ENCODE measurements around the gene GRK5.

Gene GRK5

DNA sequence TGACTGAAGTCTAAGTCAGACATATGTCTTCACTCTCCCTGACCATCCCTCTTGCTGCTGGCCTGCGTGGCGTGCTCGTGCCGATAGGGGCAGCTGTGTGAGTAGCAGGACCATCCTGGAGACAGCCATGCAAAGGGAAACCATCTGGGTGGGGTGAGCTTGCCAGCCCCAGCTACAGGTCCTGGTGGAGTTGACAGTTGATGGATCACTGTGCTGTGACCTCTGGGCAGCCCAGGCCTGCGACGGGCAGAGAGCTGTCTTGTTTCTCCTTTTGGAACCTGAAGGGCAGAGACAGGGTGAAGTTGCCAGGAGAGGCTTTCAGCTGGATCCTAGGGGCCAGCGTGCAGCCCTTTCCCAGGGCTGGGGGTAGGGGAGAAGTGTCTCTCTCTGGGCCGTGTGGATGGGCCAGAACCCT lies 44.7 kb downstream of the GRK5 start:
- H3K79me1 ChIP-seq (replicated peaks; ENCODE audit: low read length, poor library complexity, severe bottlenecking): peaks cover 25% of the 10 kb centered on the region
- H2BK15ac ChIP-seq (ENCODE audit: low read depth, poor library complexity, severe bottlenecking): peak overlapping the region; percentile 93
- H3K36me3 ChIP-seq (ENCODE audit: control insufficient read depth in 1 of 2, insufficient read depth in 2 of 2, low read depth in 1 of 2, low read length in 2 of 2): no peaks in the 10 kb centered on the region
- peak overlapping the region; percentile 34 to 96 for H2BK12ac ChIP-seq (ENCODE audit: low read length in 2 of 2)
- H3K4me1 ChIP-seq (ENCODE audit: control insufficient read depth, insufficient read depth, low read depth, low read length): peaks cover 30% of the 10 kb centered on the region
- H3K4ac ChIP-seq (ENCODE audit: low read depth in 1 of 2, low read length in 2 of 2): peak overlapping the region; percentile 29 to 42
- H2AK5ac ChIP-seq (ENCODE audit: low read length, severe bottlenecking): peak overlapping the region; percentile 17
- no peaks in the 10 kb centered on the region for H3K27me3 ChIP-seq (ENCODE audit: control insufficient read depth in 1 of 2, insufficient read depth in 1 of 2, low read length in 2 of 2)
- peak overlapping the region; percentile 71 for H4K91ac ChIP-seq (ENCODE audit: low read length)
- H3K9me3 ChIP-seq (ENCODE audit: control insufficient read depth, low read length): no peaks in the 10 kb centered on the region
- peak overlapping the region in 1 of 2 experiments; percentile 1 for H3K14ac ChIP-seq (ENCODE audit: low read length in 2 of 2)
- H4K8ac ChIP-seq (ENCODE audit: low read length): peak overlapping the region; percentile 75
- H3K4me3 ChIP-seq (ENCODE audit: insufficient read depth in 1 of 2, low read depth in 1 of 2, low read length in 2 of 2): no peak overlapping the region
- H2BK5ac ChIP-seq (ENCODE audit: low read depth, low read length, poor library complexity, severe bottlenecking): no peak overlapping the region
- no peak overlapping the region for H2AFZ ChIP-seq (ENCODE audit: low read depth, low read length)
- WGBS: 43% methylated on average over 8 of the region's 8 CpGs
- DNase-seq: peak; percentile 71
- peak overlapping the region in 1 of 2 experiments; percentile 9 for H3K23ac ChIP-seq (ENCODE audit: low read length in 2 of 2)
- H3K9ac ChIP-seq (ENCODE audit: low read length): no peak overlapping the region
- peak overlapping the region; percentile 61 for H2BK120ac ChIP-seq (ENCODE audit: low read depth, low read length)
- H3K18ac ChIP-seq (ENCODE audit: low read depth in 1 of 2, low read length in 2 of 2): peak overlapping the region; percentile 89 to 95
- H3K27ac ChIP-seq (ENCODE audit: low read length, poor library complexity, severe bottlenecking): no peak overlapping the region
- no peak overlapping the region for H3K4me2 ChIP-seq (ENCODE audit: low read length, poor library complexity, severe bottlenecking)

DNA sequence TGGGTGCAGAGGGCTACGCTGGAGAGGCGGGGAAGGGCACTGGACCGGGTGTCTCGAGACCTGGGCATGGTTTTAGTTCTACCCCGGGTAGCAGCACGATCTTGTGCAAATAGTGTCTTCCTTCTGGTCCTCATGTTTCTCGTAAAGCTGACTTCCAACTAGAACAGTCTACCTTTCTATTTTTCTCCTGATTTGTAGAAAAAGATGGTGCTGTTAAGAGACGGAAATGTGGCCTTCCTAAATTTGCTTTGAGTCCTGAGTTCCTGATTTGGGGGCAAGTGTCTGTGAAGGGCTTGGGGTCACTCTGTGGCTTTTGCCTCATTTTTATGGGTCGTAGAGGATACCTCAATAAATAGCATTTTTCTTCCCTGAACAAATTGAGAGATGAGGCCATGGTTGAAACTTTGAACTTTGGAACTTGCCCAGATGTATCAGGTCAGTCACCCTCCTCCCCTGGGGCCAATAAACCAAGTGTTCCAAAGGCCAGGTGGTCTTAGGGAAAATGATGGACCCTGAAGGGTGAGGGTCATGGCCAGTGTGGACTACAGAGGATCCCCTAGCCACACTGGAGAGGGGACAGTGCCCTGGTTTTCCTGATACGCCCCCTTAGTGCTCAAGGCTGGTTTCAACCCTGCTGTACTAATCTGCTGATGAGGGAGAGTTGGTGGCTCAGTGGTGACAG lies 45.2 kb downstream of the GRK5 start:
- peaks cover 30% of the 10 kb centered on the region for H3K4me1 ChIP-seq (ENCODE audit: control insufficient read depth, insufficient read depth, low read depth, low read length)
- H3K27ac ChIP-seq (ENCODE audit: low read length, poor library complexity, severe bottlenecking): no peak overlapping the region
- WGBS: 98% methylated on average over 6 of the region's 10 CpGs
- peak overlapping the region; percentile 82 for H3K9ac ChIP-seq (ENCODE audit: low read length)
- no peaks in the 10 kb centered on the region for H3K36me3 ChIP-seq (ENCODE audit: control insufficient read depth in 1 of 2, insufficient read depth in 2 of 2, low read depth in 1 of 2, low read length in 2 of 2)
- H3K23ac ChIP-seq (ENCODE audit: low read length in 2 of 2): peak overlapping the region; percentile 7 to 40
- peak overlapping the region; percentile 92 for H4K91ac ChIP-seq (ENCODE audit: low read length)
- peak overlapping the region; percentile 99 for H2AK5ac ChIP-seq (ENCODE audit: low read length, severe bottlenecking)
- H3K9me3 ChIP-seq (ENCODE audit: control insufficient read depth, low read length): no peaks in the 10 kb centered on the region
- peak overlapping the region; percentile 93 for H2BK15ac ChIP-seq (ENCODE audit: low read depth, poor library complexity, severe bottlenecking)
- H3K79me1 ChIP-seq (replicated peaks; ENCODE audit: low read length, poor library complexity, severe bottlenecking): peaks cover 28% of the 10 kb centered on the region
- no peak overlapping the region for H2AFZ ChIP-seq (ENCODE audit: low read depth, low read length)
- H3K14ac ChIP-seq (ENCODE audit: low read length in 2 of 2): peak overlapping the region in 1 of 2 experiments; percentile 76
- H2BK5ac ChIP-seq (ENCODE audit: low read depth, low read length, poor library complexity, severe bottlenecking): no peak overlapping the region
- H2BK12ac ChIP-seq (ENCODE audit: low read length in 2 of 2): peak overlapping the region; percentile 85 to 96
- peak overlapping the region in 1 of 2 experiments; percentile 46 for H3K4me3 ChIP-seq (ENCODE audit: insufficient read depth in 1 of 2, low read depth in 1 of 2, low read length in 2 of 2)
- H3K4ac ChIP-seq (ENCODE audit: low read depth in 1 of 2, low read length in 2 of 2): peak overlapping the region; percentile 89 to 93
- peak overlapping the region; percentile 77 for H2BK120ac ChIP-seq (ENCODE audit: low read depth, low read length)
- no peak for DNase-seq
- no peaks in the 10 kb centered on the region for H3K27me3 ChIP-seq (ENCODE audit: control insufficient read depth in 1 of 2, insufficient read depth in 1 of 2, low read length in 2 of 2)
- peak overlapping the region; percentile 95 to 98 for H3K18ac ChIP-seq (ENCODE audit: low read depth in 1 of 2, low read length in 2 of 2)
- H4K8ac ChIP-seq (ENCODE audit: low read length): peak overlapping the region; percentile 86
- no peak overlapping the region for H3K4me2 ChIP-seq (ENCODE audit: low read length, poor library complexity, severe bottlenecking)

DNA sequence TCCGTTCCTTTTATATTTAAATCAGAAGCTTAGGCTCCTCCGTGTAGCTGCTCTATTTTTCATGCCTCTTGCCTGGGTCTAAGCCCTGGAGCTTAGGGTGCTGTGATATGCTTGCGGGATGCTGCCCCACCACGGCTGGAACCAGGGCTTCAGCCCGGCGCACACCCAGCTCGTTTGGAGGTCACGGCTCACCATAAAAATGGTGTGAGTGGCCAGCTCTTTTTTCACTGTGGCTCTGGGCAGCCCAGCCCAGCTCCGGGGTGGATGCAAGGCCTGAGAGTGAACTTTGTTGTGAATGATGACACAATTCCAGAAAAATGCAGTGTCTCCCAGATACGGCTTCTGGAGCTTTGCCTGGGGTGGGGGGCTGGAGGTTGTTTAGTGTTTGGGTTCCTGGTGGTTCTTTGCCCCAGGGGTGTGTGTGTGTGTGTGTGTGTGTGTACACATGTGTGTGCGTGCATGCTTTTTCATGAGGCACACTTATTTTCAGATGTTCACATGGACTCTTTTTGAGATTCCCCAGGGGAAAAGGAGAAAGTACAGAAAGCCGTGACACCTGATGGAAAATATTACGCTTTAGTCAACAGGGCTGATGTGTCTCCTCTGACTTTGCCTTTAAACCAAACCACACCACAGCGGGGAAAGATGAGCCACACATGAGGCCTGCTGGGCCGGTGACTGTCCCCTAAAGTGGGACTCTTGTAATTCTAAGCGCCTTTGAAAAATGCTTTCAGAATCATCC lies 46.2 kb downstream of the GRK5 start:
- WGBS: 4% methylated on average over 16 of the region's 16 CpGs
- Histone ChIP-seq H3K36me3 (ENCODE audit: control insufficient read depth in 1 of 2, insufficient read depth in 2 of 2, low read depth in 1 of 2, low read length in 2 of 2) (no peaks in the 10 kb centered on the region), H3K79me1 (replicated peaks; ENCODE audit: low read length, poor library complexity, severe bottlenecking) (peaks cover 30% of the 10 kb centered on the region), H3K4me2 (ENCODE audit: low read length, poor library complexity, severe bottlenecking) (peak overlapping the region; percentile 23), H3K9ac (ENCODE audit: low read length) (peak overlapping the region; percentile 82), H3K4me1 (ENCODE audit: control insufficient read depth, insufficient read depth, low read depth, low read length) (peaks cover 30% of the 10 kb centered on the region), H2BK15ac (ENCODE audit: low read depth, poor library complexity, severe bottlenecking) (no peak overlapping the region), H3K18ac (ENCODE audit: low read depth in 1 of 2, low read length in 2 of 2) (peak overlapping the region; percentile 91 to 98), H3K14ac (ENCODE audit: low read length in 2 of 2) (no peak overlapping the region), H2BK5ac (ENCODE audit: low read depth, low read length, poor library complexity, severe bottlenecking) (peak overlapping the region; percentile 3), H3K4me3 (ENCODE audit: insufficient read depth in 1 of 2, low read depth in 1 of 2, low read length in 2 of 2) (peak overlapping the region in 1 of 2 experiments; percentile 46), H3K27ac (ENCODE audit: low read length, poor library complexity, severe bottlenecking) (peak overlapping the region; percentile 70), H3K9me3 (ENCODE audit: control insufficient read depth, low read length) (no peaks in the 10 kb centered on the region), H3K4ac (ENCODE audit: low read depth in 1 of 2, low read length in 2 of 2) (no peak overlapping the region), H4K8ac (ENCODE audit: low read length) (peak overlapping the region; percentile 75), H2BK120ac (ENCODE audit: low read depth, low read length) (peak overlapping the region; percentile 77), H3K27me3 (ENCODE audit: control insufficient read depth in 1 of 2, insufficient read depth in 1 of 2, low read length in 2 of 2) (no peaks in the 10 kb centered on the region), H2AFZ (ENCODE audit: low read depth, low read length) (no peak overlapping the region), H4K91ac (ENCODE audit: low read length) (peak overlapping the region; percentile 92), H2AK5ac (ENCODE audit: low read length, severe bottlenecking) (peak overlapping the region; percentile 79), H2BK12ac (ENCODE audit: low read length in 2 of 2) (peak overlapping the region in 1 of 2 experiments; percentile 85), H3K23ac (ENCODE audit: low read length in 2 of 2) (no peak overlapping the region)
- DNase-seq: peak; percentile 98

DNA sequence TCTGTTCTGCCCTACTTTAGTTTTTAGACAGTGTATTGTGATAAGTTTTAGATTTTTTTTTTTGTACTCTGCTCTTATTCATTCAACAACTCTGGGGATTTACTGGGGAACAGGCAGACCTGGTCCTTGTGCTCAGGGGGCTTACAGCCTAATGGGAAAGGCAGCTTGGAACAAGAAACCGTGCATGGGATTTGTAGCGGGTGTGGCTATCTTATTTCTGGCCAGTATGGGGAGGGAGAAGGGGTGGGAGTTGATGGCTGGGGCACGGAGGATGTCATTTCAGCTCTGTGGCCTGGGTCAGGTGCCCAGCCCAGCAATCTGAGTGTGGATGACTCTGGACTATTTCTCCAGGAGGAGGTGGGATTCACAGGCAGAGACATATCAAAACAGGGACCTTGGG lies 47.0 kb downstream of the GRK5 start:
- peak overlapping the region; percentile 70 for H3K27ac ChIP-seq (ENCODE audit: low read length, poor library complexity, severe bottlenecking)
- no peaks in the 10 kb centered on the region for H3K36me3 ChIP-seq (ENCODE audit: control insufficient read depth in 1 of 2, insufficient read depth in 2 of 2, low read depth in 1 of 2, low read length in 2 of 2)
- no peaks in the 10 kb centered on the region for H3K9me3 ChIP-seq (ENCODE audit: control insufficient read depth, low read length)
- H3K23ac ChIP-seq (ENCODE audit: low read length in 2 of 2): no peak overlapping the region
- peak overlapping the region; percentile 45 to 69 for H3K18ac ChIP-seq (ENCODE audit: low read depth in 1 of 2, low read length in 2 of 2)
- H3K4me3 ChIP-seq (ENCODE audit: insufficient read depth in 1 of 2, low read depth in 1 of 2, low read length in 2 of 2): peak overlapping the region in 1 of 2 experiments; percentile 8
- H4K8ac ChIP-seq (ENCODE audit: low read length): peak overlapping the region; percentile 50
- H4K91ac ChIP-seq (ENCODE audit: low read length): peak overlapping the region; percentile 71
- no peaks in the 10 kb centered on the region for H3K27me3 ChIP-seq (ENCODE audit: control insufficient read depth in 1 of 2, insufficient read depth in 1 of 2, low read length in 2 of 2)
- peaks cover 32% of the 10 kb centered on the region for H3K79me1 ChIP-seq (replicated peaks; ENCODE audit: low read length, poor library complexity, severe bottlenecking)
- H2BK5ac ChIP-seq (ENCODE audit: low read depth, low read length, poor library complexity, severe bottlenecking): peak overlapping the region; percentile 3
- H2BK12ac ChIP-seq (ENCODE audit: low read length in 2 of 2): peak overlapping the region; percentile 63 to 64
- no peak for DNase-seq
- H3K4me1 ChIP-seq (ENCODE audit: control insufficient read depth, insufficient read depth, low read depth, low read length): peaks cover 30% of the 10 kb centered on the region
- no peak overlapping the region for H2BK15ac ChIP-seq (ENCODE audit: low read depth, poor library complexity, severe bottlenecking)
- no peak overlapping the region for H3K4me2 ChIP-seq (ENCODE audit: low read length, poor library complexity, severe bottlenecking)
- H3K9ac ChIP-seq (ENCODE audit: low read length): peak overlapping the region; percentile 82
- 61% methylated on average over 3 of the region's 3 CpGs for WGBS
- H3K4ac ChIP-seq (ENCODE audit: low read depth in 1 of 2, low read length in 2 of 2): peak overlapping the region in 1 of 2 experiments; percentile 57
- peak overlapping the region; percentile 50 for H2BK120ac ChIP-seq (ENCODE audit: low read depth, low read length)
- peak overlapping the region; percentile 90 for H2AK5ac ChIP-seq (ENCODE audit: low read length, severe bottlenecking)
- no peak overlapping the region for H2AFZ ChIP-seq (ENCODE audit: low read depth, low read length)
- no peak overlapping the region for H3K14ac ChIP-seq (ENCODE audit: low read length in 2 of 2)

All from mesenchymal stem cell (in vitro differentiated cells and primary cell).